GM12865 (cell line): ENCODE data around the gene SLC44A5.
"Not testable (repeated sequence)": the region's sequence is repeated elsewhere in the genome, so short reads cannot be mapped to it uniquely, and the experiment has no call there.

Source experiments
- DNase-seq: peaks from one replicate; pipeline ENCODE4 v3.0.0; 2010; ENCODE audit warnings: low read depth
- H3K4me3 ChIP-seq: 2 replicates; pipeline ENCODE4 v1.5.1; 2011; ENCODE audit warnings: mild to moderate bottlenecking, low read depth, low read length, control low read depth
- CTCF ChIP-seq: IDR thresholded peaks from 2 replicates; pipeline ENCODE4 v1.5.1; 2011; ENCODE audit warnings: low read length, control low read depth, low read depth, inconsistent platforms; ENCODE audit not compliant: insufficient read depth; ENCODE audit errors: missing control alignments

SLC44A5 gene

GRCh38 chr1:75394386-75395139, 216.4 kb downstream of the SLC44A5 start:
- TF ChIP-seq CTCF: no peak
- DNase-seq: peak; percentile 3
- H3K4me3 ChIP-seq: no peak overlapping the region

- DNase-seq: no peak
- no peak overlapping the region for H3K4me3 ChIP-seq
- no peak for TF ChIP-seq CTCF
Observed at GRCh38 chr1:75392278-75392677, 218.6 kb downstream of the SLC44A5 start.

- DNase-seq: not testable (repeated sequence)
- peak overlapping the region; percentile 17 for H3K4me3 ChIP-seq
Observed at GRCh38 chr1:75375476-75376447, 235.2 kb downstream of the SLC44A5 start.

- no peak for DNase-seq
Observed at GRCh38 chr1:75373542-75374159, 237.3 kb downstream of the SLC44A5 start.

GRCh38 chr1:75366595-75366994, 244.3 kb downstream of the SLC44A5 start:
- H3K4me3 ChIP-seq: no peak overlapping the region
- no peak for DNase-seq
- TF ChIP-seq CTCF: no peak

More at GRCh38 chr1:75373542-75374159, 237.3 kb downstream of the SLC44A5 start:
- no peak overlapping the region for H3K4me3 ChIP-seq
- no peak for TF ChIP-seq CTCF

- no peak for DNase-seq
- TF ChIP-seq CTCF: no peak
- H3K4me3 ChIP-seq: no peak overlapping the region
Observed at GRCh38 chr1:75361260-75361659, 249.7 kb downstream of the SLC44A5 start.

- not testable (repeated sequence) for DNase-seq, H3K4me3 ChIP-seq
Observed at GRCh38 chr1:75354267-75354666, 256.6 kb downstream of the SLC44A5 start.
